Parathyroid adenoma (tissue), 2 donors: ENCODE measurements around the gene HOXD10.

Source experiments
- H2AFZ ChIP-seq: fragments of 300-600 bp; sonication (generic); one replicate; pipeline ENCODE4 v1.7.0; 2017; ENCODE audit warnings: antibody characterized with exemption, mild to moderate bottlenecking
- H3K27ac ChIP-seq: fragments of 300-600 bp; sonication (generic); one replicate; pipeline ENCODE4 v1.7.0; 2017
- H3K27me3 ChIP-seq: fragments of 300-600 bp; sonication (generic); one replicate; pipeline ENCODE4 v1.7.0; 2017; ENCODE audit warnings: low read length; ENCODE audit not compliant: control insufficient read depth, insufficient read depth
- H3K36me3 ChIP-seq: fragments of 300-600 bp; sonication (generic); one replicate; pipeline ENCODE4 v1.7.0; 2017; ENCODE audit warnings: low read length; ENCODE audit not compliant: control insufficient read depth, insufficient read depth
- H3K4me1 ChIP-seq: fragments of 300-600 bp; sonication (generic); one replicate; pipeline ENCODE4 v1.7.0; 2017; ENCODE audit warnings: control low read depth
- H3K4me2 ChIP-seq: fragments of 300-600 bp; sonication (generic); one replicate; pipeline ENCODE4 v1.7.0; 2017; ENCODE audit warnings: low read length
- H3K4me3 ChIP-seq: fragments of 300-600 bp; sonication (generic); one replicate; pipeline ENCODE4 v1.7.0; 2017; ENCODE audit warnings: low read depth, low read length
- H3K79me2 ChIP-seq: fragments of 300-600 bp; sonication (generic); one replicate; pipeline ENCODE4 v1.7.0; 2017; ENCODE audit warnings: control low read depth
- H3K9ac ChIP-seq: fragments of 300-600 bp; sonication (generic); one replicate; pipeline ENCODE4 v1.7.0; 2017; ENCODE audit warnings: mild to moderate bottlenecking
- H3K9me3 ChIP-seq: fragments of 300-600 bp; sonication (generic); one replicate; pipeline ENCODE4 v1.7.0; 2017; ENCODE audit warnings: low read length; ENCODE audit not compliant: control insufficient read depth
- CTCF ChIP-seq: fragments of 300-600 bp; sonication (generic); IDR thresholded peaks from one replicate; pipeline ENCODE4 v1.7.0; 2017; ENCODE audit warnings: antibody characterized with exemption, mild to moderate bottlenecking
- donor health status: primary hyperparathyroidism.

Gene HOXD10

GRCh38 chr2:176164201-176164600 lies 47.6 kb downstream of the HOXD10 start:
- H3K27me3 ChIP-seq, result peaks cover 29% of the 10 kb centered on the region
- H3K4me3 ChIP-seq, result no peak overlapping the region
- H3K36me3 ChIP-seq, result peaks cover 3% of the 10 kb centered on the region
- no peak overlapping the region for H2AFZ ChIP-seq
- no peak overlapping the region for H3K27ac ChIP-seq
- no peak for TF ChIP-seq CTCF
- H3K4me1 ChIP-seq, result no peaks in the 10 kb centered on the region
- H3K9ac ChIP-seq, result no peak overlapping the region
- no peaks in the 10 kb centered on the region for H3K79me2 ChIP-seq
- no peaks in the 10 kb centered on the region for H3K9me3 ChIP-seq
- no peak overlapping the region for H3K4me2 ChIP-seq

- H3K79me2 ChIP-seq, result no peaks in the 10 kb centered on the region
- H3K27me3 ChIP-seq, result peaks cover 29% of the 10 kb centered on the region
- H3K9ac ChIP-seq, result no peak overlapping the region
- no peak overlapping the region for H3K27ac ChIP-seq
- no peak for TF ChIP-seq CTCF
- no peak overlapping the region for H2AFZ ChIP-seq
- no peak overlapping the region for H3K4me2 ChIP-seq
- no peaks in the 10 kb centered on the region for H3K4me1 ChIP-seq
- no peak overlapping the region for H3K4me3 ChIP-seq
- no peaks in the 10 kb centered on the region for H3K9me3 ChIP-seq
- peaks cover 3% of the 10 kb centered on the region for H3K36me3 ChIP-seq
Observed at GRCh38 chr2:176164611-176165369, 48.2 kb downstream of the HOXD10 start.

GRCh38 chr2:176165370-176166050 lies 48.9 kb downstream of the HOXD10 start:
- H3K9ac ChIP-seq, result no peak overlapping the region
- no peak overlapping the region for H3K27ac ChIP-seq
- no peak for TF ChIP-seq CTCF
- peaks cover 3% of the 10 kb centered on the region for H3K36me3 ChIP-seq
- H3K9me3 ChIP-seq, result no peaks in the 10 kb centered on the region
- H3K4me3 ChIP-seq, result no peak overlapping the region
- H3K4me1 ChIP-seq, result no peaks in the 10 kb centered on the region
- H3K4me2 ChIP-seq, result no peak overlapping the region
- H2AFZ ChIP-seq, result no peak overlapping the region
- H3K27me3 ChIP-seq, result peaks cover 25% of the 10 kb centered on the region
- H3K79me2 ChIP-seq, result no peaks in the 10 kb centered on the region

GRCh38 chr2:176166272-176166671 lies 49.7 kb downstream of the HOXD10 start:
- Histone ChIP-seq H3K36me3 (peaks cover 3% of the 10 kb centered on the region), H3K9me3 (no peaks in the 10 kb centered on the region), H2AFZ (no peak overlapping the region), H3K4me3 (no peak overlapping the region), H3K79me2 (no peaks in the 10 kb centered on the region), H3K9ac (no peak overlapping the region), H3K27me3 (peaks cover 21% of the 10 kb centered on the region), H3K27ac (no peak overlapping the region), H3K4me1 (no peaks in the 10 kb centered on the region), H3K4me2 (no peak overlapping the region)
- TF ChIP-seq CTCF, result no peak
